ENCODE measurements around the gene TRAPPC14.
"Not testable (repeated sequence)": the region's sequence is repeated elsewhere in the genome, so short reads cannot be mapped to it uniquely, and the experiment has no call there.

TRAPPC14 gene, protein sequence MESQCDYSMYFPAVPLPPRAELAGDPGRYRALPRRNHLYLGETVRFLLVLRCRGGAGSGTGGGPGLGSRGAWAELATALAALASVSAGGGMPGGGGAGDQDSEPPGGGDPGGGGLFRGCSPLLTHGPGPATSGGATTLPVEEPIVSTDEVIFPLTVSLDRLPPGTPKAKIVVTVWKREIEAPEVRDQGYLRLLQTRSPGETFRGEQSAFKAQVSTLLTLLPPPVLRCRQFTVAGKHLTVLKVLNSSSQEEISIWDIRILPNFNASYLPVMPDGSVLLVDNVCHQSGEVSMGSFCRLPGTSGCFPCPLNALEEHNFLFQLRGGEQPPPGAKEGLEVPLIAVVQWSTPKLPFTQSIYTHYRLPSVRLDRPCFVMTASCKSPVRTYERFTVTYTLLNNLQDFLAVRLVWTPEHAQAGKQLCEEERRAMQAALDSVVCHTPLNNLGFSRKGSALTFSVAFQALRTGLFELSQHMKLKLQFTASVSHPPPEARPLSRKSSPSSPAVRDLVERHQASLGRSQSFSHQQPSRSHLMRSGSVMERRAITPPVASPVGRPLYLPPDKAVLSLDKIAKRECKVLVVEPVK

DNA sequence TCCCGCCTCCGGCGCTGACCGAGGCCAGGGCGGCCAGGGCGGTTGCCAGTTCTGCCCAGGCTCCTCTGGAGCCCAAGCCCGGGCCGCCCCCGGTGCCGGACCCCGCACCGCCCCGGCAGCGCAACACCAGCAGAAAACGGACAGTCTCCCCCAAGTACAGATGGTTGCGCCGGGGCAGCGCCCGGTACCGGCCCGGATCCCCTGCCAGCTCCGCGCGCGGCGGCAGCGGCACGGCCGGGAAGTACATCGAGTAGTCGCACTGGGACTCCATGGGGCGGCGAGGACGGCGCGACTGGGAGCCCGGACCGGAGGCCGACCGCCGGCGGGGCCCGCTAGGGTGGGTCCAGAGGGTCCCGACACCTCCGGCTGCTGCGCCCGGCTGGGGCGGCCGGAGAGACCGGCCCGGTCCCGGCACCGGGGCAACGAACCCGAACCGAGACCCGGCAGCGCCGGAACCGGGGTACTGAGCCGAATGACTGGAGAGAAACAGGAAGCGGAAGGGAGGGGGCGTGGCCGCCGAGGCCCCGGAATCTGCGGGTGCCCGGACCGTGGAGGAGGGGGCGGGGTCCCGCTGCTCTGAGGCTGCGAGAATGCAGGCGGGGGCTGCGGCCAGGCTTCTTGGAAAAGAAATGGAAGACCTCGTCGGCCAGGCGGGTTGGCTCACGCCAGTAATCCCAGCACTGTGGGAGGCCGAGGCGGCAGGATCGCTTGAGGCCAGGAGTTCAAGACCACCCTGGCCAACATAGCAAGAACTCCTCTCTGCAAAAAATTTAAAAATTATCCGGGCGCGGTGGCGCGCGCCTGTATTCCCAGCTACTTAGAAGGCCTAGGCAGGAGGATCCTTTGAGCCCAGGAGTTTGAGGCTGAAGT is at the start of gene TRAPPC14:
TRAPPC14 (minus strand) TSS at position 495 of the 870 bp plus-strand sequence; CDS start at position 271, 224 bp downstream.
- in situ Hi-C loops (cut with HindIII; ENCODE audit: low sequenced_read_pairs): no loop called here

DNA sequence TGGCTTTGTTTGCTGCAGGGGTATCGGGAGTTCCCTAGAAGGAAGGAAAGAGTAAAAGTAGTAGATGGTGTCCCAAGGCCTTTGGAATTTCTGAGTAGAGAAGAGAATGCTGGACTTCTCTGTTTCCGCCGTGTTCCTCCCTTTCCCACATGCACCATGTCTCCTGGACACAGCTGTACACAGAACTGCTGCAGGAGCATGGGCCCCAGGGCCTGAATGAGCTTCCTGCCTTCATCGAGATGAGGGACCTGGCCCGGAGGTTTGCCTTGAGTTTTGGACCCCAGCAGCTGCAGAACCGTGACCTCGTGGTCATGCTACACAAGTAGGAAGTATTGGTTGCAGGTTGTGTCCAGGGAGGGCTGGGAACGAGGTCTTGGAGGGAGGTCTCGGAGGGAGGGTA is 45.9 kb upstream of the TRAPPC14 start:
- in situ Hi-C loops (cut with HindIII; ENCODE audit: low sequenced_read_pairs): no loop called here

DNA sequence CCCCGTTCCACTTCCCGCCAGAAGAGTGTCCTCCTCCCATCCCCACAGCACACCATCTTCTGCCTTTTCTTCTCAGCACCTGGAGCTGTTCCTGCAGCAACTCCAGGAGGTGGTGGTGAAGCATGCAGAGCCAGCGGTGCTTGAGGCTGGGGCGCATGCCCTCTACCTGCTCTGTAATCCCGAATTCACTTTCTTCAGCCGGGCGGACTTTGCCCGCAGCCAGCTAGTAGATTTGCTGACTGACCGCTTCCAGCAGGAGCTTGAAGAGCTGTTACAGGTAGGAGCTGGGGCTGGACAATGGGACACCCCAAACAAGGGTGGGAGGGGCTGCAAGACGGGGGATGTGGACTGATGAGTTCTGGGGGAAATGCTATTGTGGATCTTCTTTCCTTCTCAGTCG is 42.2 kb upstream of the TRAPPC14 start:
- in situ Hi-C loops (cut with HindIII; ENCODE audit: low sequenced_read_pairs): no loop called here

DNA sequence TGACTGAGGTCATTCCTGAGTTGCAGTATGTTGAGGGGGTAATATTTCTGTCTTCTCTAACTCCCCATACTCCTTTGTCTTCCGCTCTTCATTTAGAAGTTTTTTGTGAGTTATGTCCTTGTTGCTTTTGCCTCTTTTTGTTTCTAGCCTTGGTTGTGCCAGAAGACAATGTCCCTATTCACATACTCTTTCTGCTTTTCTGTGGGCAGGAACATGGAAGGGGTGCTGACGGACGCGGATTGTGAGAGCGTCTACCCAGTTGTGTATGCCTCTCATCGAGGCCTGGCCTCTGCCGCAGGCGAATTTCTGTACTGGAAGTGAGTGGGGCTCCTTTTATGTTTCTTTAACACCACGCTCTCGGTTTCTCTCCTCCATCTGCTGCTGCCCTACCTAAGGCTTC is 39.7 kb upstream of the TRAPPC14 start:
- in situ Hi-C loops (cut with HindIII; ENCODE audit: low sequenced_read_pairs): no loop called here

DNA sequence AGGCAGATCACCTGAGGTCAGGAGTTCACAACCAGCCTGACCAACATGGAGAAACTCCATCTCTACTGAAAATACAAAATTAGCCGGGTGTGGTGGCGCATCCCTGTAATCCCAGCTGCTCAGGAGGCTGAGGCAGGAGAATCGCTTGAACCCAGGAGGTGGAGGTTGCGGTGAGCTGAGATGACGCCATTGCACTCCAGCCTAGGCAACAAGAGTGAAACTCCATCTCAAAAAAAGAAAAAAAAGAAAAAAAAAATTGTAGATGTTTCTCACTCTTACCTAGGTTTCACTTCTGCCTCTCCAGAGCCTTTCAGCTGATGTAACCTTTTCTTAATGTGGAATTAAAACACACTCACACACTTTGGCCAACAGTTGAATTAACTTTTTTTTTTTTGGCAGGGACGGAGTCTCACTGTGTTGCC is 37.4 kb upstream of the TRAPPC14 start:
- in situ Hi-C loops (cut with HindIII; ENCODE audit: low sequenced_read_pairs): not testable (repeated sequence)

DNA sequence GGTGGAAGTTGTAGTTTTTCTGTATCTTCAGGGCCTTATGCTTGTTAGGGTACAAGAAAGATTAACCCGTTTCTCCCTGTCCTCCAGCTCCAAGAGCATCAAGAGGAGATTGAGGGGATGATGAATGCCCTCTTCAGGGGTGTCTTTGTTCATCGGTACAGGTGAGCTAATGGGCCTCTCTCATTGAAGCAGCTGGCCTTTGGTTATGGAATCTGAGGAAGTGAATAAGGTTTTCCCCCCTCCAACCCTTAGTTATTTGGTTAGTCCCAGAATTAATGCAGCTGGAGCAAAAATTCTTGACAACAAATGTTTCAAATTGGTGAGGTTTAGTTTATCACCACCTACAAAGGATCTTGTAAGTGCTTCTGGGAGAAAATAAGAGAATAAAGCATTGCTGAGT is 36.7 kb upstream of the TRAPPC14 start:
- in situ Hi-C loops (cut with HindIII; ENCODE audit: low sequenced_read_pairs): no loop called here

DNA sequence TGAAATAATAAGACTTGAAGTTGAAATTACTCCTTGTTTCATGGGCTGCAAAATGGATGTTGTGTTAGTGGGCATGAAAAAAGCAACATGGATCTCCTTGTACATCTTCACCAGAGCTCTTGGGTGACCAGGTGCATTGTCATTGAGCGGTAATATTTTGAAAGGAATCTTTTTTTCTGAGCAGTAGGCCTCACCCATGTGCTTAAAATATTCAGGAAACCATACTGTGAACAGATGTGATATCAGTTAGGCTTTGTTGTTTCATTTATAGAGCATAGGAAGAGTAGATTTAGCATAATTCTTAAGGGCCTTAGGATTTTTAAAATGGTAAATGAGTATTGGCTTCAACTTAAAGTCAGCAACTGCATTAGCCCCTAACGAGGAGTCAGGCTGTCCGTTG is 34.4 kb upstream of the TRAPPC14 start:
- in situ Hi-C loops (cut with HindIII; ENCODE audit: low sequenced_read_pairs): no loop called here

DNA sequence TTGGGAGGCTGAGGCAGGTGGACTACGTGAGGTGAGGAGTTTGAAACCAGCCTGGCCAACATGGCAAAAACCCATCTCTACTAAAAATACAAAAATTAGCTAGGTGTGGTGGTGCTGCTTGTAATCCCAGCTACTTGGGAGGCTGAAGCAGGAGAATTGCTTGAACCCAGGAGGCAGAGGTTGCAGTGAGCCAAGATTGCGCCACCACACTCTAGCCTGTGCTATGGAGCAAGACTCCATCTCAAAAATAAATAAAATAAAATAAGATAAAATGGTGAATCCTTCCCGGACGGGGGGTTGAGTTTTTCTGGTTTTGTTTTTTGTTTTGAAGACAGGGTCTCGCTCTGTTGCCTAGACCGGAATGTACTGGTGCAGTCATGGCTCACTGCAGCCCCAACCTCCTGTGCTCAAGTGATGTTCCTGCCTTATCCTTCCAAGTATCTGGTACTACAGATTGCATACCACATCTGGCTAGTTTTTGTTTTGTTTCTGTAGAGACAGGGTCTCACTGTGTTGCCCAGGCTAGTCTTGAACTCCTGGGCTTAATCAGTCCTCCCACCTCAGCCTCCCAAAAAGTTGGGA is 33.8 kb upstream of the TRAPPC14 start:
- in situ Hi-C loops (cut with HindIII; ENCODE audit: low sequenced_read_pairs): not testable (repeated sequence)

DNA sequence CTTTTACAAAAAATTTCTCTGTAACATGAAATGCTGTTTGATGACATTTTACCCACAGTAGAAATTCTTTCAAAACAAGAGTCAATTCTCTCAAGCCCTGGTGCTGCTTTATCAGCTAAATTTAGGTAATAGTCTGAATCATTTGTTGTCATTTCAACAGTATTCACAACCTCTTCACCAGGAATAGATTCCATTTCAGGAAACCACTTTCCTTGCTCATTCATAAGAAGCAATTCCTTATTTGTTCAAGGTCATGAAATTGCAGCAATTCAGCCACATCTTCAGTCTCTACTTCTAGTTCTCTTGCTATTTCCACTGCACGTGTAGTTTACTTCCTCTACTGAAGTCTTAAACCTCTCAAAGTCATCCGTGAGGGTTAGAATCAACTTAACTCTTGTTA is 33.3 kb upstream of the TRAPPC14 start:
- in situ Hi-C loops (cut with HindIII; ENCODE audit: low sequenced_read_pairs): no loop called here

DNA sequence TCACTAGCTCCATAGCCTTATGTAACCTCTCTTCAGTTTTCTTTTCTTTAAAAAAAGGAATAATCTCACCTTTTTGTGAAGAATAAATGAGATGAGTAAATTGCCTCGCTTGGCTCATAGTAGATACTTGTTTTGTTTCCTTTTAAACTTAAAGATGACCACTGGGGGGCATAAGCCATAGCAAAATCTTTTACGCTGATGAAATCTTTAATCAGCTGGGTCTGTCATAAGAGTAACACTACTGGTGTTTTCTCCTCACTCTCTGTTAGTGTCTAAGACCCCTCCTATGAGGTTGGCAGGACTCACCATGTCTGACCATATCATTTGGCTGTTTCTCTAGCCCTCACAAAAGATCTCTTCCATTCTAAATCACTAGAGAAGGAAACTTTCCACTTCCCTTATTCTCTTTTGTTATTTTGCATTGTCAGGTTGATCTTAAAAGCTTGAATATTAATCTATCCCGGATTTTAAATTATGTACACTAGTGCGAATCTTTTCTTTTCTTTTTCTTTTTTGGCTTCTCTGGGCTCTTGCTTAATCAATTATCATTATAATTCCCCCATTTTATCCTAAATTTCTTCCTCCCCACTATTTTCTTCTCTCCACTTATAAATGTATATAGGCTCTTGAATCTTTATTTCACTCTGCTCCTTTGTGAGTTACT is 31.7 kb upstream of the TRAPPC14 start:
- in situ Hi-C loops (cut with HindIII; ENCODE audit: low sequenced_read_pairs): no loop called here

DNA sequence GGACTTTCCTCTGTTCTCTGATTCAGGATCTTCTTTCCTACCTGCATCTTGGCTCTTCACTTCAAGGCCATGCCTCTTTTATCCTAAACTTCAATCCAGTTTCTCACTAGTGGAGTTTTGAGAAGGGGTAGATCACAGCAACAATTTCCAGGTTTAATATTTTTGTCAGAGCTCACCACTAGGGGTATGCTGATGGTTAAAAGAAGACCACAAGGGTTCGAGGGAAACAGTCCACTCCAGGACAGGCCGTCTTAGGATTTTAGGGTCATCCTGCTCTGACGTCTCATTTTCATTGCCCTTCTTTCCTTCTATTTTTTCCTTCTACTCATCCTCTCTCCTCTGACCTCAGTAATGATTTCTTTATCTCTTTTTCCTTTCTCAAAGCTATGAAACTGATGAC is 30.5 kb upstream of the TRAPPC14 start:
- in situ Hi-C loops (cut with HindIII; ENCODE audit: low sequenced_read_pairs): no loop called here

DNA sequence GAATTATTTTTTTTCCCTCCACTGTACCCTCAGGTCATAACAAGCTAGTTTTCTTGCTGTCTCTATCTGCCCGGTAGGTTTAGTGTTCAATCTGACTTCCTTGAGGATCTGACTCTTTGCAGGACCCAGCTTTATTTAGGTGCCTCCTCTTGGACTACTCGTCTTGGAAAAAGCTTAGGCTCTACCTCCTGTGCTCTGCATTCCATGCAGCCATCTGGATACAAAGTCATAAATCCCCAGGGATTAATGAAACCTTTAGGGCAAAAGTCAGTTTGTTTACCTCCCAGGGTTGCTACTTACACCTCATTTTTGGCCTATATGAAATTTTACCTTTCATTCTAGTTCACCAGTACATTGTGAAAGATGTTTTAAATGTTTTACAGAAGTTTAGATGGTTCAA is 27.2 kb upstream of the TRAPPC14 start:
- in situ Hi-C loops (cut with HindIII; ENCODE audit: low sequenced_read_pairs): no loop called here

DNA sequence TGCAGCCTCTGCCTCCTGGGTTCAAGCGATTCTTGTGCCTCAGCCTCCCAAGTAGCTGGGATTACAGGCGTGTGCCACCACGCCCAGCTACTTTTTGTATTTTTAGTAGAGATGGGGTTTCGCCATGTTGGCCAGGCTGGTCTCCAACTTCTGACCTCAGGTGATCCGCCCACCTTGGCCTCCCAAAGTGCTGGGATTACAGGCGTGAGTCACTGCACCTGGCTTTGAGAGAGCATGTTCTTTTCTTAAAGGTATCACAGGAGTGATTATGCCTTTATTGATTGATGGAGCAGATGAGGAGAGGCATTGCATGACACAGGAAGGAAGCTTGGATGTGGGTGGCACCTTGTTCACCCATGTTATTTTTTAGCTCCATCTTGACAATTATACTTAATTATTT is 24.6 kb upstream of the TRAPPC14 start:
- in situ Hi-C loops (cut with HindIII; ENCODE audit: low sequenced_read_pairs): not testable (repeated sequence)

DNA sequence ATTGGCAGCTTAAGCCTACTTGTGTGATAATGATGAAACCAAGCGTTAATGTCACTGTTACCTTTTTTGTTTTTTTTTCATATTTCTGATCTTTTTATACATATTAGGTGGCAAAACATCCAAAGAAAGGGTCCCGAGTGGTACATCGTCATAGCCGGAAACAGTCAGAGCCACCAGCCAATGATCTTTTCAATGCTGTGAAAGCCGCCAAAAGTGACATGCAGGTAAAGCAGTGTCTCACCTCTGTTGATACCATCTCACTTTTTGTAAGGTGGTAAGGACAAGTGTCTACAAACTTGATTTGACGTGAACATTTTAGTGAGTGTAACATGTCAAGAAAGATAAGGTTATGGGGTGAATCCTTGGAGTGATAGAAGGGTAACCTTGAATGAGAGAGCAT is 24.1 kb upstream of the TRAPPC14 start:
- in situ Hi-C loops (cut with HindIII; ENCODE audit: low sequenced_read_pairs): not testable (repeated sequence)

DNA sequence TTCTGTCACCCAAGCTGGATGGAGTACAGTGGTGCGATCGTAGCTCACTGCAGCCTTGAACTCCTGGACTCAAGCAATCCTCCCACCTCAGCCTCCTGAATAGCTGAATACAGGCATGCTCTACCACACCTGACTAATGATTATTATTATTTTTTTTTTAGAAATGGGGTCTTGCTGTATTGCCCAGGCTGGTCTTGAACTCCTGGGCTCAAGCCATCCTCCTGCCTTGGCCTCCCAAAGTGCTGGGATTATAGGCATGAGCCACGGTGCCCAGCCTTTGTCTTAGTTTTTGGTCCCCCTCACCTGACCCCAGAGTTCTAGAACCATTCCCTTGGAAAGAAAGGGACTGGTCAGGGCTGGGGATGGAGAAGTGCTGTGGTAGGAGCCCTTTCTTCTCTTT is 21.6 kb upstream of the TRAPPC14 start:
- in situ Hi-C loops (cut with HindIII; ENCODE audit: low sequenced_read_pairs): not testable (repeated sequence)

DNA sequence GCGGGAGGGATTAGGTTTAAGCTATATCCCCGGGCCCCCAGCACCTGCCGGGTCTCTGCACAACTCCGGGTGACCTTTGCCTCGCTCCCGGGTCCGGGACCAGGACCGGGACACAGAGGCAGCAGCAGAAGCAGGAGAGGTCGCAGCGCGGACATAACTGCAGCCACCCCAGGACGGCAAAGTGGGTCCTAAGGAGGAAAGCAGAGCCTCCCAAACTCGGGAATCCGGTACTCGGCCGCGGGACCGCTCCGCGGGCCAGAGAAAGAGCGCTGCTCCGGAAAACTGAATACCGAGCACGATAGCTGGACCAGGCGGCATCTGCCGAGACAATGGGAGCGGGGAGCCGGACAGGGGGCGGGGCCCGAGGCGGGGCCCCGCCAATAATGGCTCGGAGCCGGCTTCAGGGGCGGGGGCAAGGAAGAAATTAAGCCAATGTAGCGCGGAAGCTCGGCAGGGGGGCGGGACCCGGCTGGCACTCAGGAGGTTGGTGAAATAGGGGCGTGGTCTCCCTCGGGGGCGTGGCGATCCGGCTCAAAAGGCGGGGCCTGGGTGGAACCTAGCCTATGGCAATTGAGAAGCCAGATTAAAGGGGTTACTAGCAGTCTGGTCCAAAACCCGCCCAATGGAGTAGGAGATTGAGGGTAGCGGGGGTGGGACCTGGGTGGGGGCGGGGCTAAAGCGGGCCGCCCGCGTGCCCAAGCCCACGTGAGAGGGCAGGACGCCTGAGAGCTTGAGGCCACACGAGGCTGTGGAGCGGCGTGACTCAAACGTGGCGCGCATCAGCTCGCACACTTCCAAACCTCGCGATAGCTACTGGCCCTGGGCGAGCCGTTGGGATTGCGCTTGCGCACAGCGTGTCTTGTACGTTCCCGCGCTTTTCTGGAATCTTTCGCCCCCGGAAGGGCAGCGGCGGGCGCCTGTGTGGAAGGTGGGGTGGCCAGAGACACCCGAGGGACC is 18.8 kb upstream of the TRAPPC14 start, which contains the start of the genes GPC2 and STAG3:
GPC2 (minus strand) TSS at position 337 of the 957 bp plus-strand sequence; CDS start at position 155, 182 bp downstream.
STAG3 (plus strand) TSS at position 874 of the 957 bp plus-strand sequence. CDS start 2,639 bp downstream, outside the sequence.
- in situ Hi-C loops (cut with HindIII; ENCODE audit: low sequenced_read_pairs): no loop called here

DNA sequence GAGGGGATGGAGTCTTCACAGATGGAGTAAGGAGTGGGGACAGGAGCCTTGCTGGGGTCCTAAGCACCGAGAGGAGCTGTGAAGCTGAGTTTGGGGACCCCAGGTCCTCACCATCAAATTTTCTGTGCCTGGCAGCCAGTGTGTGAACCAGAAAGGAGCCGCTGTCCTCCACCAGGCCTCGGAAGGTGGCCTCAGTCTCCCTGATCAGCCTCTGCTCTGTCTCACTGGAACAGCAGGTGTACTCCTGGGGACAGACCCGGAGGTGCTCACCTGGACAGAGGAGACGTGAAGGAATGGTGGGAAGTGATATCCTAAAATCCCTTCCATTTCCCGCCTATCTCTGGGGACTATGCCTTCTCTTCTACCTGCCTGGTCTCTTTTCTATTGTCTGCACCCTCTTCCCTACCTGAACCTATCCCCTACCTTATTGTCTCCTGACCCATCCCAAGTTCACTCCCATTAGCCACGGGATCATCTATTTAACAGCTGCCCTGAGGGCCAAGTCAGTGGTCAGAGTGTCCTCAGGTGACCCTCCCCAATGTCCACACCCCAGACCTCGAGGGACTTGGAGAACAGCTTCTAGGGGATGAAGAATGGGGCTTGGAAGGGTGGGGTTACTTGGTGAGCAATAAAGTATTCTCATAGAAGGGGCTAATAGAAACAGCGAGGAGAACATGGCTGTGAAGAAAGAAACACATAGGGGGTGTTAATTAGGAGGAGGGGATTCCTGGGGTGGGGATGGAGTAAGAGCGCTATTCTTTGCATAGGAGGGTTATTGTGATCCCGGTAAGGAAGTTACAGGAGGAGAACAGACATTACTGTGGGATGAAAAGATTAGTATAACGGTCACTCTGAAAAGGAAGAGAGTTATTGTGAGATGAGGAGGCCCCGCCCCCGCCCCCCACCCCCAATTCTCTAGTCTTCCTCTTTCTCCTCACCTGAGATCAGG is 17.8 kb upstream of the TRAPPC14 start:
- in situ Hi-C loops (cut with HindIII; ENCODE audit: low sequenced_read_pairs): no loop called here

DNA sequence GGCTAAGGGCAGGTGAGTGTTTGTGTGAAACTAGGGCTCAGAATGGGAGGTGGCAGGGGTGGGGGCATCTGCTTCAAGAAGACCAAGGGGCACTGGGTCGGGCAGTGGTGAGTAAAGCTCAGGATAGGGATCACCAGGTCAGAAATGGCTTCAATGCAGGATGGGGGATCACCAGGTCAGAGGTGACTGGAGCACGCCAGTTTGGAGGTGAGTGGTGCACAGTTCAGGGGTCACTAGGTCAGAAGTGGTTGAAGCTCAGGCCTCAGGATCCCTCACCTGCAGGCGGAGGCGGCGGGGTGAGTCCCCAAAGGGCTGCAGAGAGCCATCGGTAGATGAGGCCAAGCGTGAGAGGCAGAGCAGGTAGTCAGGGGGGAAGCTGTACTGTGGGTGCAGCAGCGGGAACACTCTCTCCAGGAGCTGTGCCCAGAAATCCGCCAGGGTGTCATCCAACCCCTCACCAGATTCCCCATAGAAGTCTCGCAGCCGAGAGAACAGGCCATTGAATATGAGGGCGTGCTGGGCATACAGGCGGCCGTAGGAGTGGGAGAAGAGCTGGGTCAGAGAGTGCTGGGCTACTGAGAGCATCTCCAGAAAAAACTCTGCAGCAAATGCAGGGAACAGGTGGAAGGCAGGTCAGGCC is 16.9 kb upstream of the TRAPPC14 start:
- in situ Hi-C loops (cut with HindIII; ENCODE audit: low sequenced_read_pairs): no loop called here

Measured in DLD1 (cell line).